NCI-H1417 (cell line): ENCODE measurements around the gene WDR70.
"Not testable (repeated sequence)": the region's sequence is repeated elsewhere in the genome, so short reads cannot be mapped to it uniquely, and the experiment has no call there.

ENCODE experiments used
- DNase-seq, 3 experiments: peaks; one replicate each; lab custom pipeline; 2025; lab: John Stamatoyannopoulos, UW

Gene WDR70

DNA sequence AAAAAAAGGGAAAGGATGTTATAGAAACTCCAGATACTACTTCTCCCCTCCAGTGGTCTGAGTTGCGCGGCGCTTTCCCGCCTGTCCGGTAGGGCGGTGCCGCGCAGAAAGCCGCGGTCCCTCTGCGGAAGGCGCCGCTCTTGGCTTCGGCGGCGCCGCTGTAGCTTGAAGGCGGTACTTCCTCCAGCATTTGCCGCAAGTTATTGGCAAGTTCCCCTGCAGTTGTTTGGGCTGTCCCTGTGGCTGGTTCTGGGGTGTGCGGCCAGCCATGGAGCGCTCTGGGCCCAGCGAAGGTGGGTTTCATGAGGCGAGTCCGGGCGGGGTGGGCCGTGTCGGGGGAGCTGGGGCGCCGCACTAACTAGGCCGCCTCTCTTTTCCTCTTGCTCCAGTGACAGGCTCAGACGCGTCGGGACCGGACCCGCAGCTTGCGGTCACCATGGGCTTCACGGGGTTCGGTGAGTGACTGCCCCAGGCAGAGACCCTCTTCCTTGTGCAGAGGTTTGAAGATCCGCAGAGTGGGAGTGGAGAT lies at the start of gene WDR70:
WDR70 (plus strand) TSS at position 219 of the 529 bp plus-strand sequence; CDS start at position 269, 50 bp downstream.
- DNase-seq, result peak; percentile 82 to 89 (median 88)

DNA sequence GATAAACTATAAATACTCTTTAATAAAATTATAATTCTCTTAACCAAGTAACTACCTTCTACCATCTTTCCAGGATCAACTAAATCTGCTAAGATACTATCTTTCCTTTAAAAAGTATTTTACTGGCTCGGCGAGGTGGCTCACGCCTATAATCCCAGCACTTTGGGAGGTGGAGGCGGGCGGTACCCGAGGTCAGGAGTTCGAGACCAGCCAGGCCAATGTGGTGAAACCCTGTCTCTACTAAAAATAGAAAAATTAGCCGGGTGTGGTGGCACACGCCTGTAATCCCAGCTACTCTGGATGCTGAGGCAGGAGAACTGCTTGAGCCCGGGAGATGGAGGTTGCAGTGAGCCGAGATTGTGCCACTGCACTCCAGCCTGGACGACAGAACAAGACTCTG lies 44.4 kb upstream of the WDR70 start:
- DNase-seq, result not testable (repeated sequence)

DNA sequence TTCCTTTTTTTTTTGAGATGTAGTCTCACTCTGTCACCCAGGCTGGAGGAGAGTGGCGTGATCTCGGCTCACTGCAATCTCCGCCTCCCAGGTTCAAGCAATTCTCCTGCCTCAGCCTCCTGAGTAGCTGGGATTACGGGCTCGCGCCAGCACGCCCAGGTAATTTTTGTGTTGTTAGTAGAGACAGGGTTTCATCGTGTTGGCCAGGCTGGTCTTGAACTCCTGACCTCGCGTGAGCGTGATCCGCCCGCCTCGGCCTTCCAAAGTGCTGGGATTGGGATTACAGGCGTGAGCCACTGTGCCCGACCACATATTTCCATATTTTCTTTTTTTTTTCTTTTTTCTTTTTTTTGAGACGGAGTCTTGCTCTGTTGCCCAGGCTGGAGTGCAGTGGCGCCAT lies 36.4 kb upstream of the WDR70 start:
- DNase-seq, result not testable (repeated sequence)

DNA sequence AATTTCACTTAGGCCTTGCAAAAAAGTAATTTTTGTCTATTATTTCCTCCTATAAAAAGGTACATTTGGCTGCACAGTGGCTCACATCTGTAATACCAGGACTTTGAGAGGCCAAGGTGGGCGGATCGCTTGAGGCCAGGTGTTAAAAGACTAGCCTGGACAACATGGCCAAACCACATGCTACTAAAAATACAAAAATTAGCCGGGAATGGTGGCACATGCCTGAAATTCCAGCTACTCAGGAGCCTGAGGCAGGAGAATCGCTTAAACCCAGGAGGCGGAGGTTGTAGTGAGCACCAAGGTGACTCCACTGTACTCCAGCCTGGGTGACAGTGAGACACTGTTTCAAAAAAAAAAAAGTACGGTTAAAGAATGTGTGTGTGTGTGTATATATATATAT lies 24.0 kb upstream of the WDR70 start:
- no peak for DNase-seq

DNA sequence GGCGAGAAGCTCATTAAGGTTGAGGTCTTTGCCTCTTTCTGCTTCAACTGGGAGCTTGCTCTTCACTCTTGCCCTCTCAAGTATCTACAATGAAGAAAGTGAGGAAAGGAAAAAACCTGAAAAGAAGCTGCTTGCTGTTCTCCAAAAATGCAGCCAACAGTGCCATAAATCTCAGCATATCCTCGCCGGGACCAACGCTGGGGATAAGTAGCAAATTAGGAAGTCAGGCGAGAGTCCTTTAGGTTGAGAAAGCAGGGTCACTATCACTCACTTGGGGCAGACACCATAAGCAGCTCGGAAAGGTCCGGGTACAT lies 8.6 kb upstream of the WDR70 start:
- DNase-seq, result peak in 2 of 3 experiments; percentile 23 to 71

DNA sequence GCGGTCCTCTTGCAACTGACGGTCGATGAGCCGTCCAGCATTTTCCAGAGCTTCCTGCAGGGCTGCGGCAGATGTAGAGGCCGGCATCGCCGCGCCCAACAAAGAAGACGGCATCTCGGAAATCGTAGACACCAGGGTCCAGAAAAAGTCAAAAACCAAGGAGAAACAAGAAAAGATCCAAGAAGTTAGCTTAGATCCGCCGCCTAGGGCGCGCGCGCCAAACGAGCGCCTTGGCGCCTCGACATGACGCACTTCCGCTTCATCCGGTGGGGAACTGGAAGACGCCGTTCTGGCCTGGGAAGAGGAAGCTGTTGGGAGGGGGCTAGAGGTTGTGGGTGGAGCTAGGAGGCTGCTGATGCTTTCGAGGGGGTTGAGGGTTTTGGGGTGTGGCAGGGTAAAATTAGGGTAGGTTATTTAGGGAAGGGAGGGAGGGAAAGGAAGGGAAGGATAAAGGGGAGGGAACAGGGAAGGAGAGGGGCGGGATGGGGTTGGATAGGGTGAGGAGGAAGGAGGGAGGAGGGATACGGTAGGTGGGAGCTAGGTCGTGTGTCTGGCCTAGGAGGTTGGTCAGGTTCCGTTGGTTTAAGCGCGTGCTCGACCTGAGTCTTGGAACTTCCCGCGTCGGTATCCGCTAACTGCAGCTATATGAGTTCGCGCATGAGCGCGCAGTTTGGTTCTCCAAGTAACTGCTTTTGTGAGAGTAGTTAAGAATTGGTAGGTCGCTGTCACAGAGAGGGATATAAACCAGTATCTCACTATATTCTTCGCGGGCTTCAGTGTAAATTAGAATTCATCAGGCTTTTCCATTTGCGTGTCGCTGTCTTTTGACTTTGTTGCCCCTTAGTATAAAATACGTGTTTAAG lies 8.0 kb upstream of the WDR70 start, which contains the start of gene NUP155:
NUP155 (minus strand) TSS at position 243 of the 863 bp plus-strand sequence; CDS start at position 114, 129 bp downstream.
- DNase-seq, result peak; percentile 91 to 98 (median 94)

DNA sequence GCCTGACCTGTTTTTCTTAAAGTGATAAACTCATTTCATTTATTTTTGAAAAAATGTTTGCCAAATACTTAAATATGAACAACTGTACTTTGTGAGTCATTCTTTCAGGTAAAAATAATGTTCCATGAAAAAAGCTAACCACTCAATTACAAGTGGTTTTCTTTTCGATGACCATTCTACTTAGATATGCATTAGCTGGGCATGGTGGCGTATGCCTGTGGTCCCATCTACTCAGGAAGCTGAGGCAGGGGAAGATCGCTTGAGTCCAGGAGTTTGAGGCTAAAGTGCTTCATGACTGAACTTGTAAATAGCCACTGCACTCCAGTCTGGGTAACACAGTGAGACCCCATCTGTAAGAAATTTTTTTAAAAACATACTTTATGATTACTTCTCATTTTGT lies 4.0 kb upstream of the WDR70 start:
- DNase-seq, result no peak

DNA sequence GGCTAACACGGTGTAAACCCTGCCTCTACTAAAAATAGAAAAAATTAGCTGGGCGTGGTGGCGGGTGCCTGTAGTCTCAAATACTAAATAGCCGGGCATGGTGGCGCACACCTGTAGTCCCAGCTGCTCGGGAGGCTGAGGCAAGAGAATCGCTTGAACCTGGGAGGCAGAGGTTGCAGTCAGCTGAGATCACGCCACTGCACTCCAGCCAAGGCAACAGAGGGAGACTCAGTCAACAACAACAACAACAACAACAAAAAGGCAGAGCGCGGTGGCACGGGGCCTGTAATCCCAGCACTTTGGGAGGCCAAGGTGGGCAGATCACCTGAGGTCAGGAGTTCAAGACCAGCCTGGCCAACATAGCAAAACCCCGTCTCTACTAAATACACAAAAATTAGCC lies 1.1 kb upstream of the WDR70 start:
- DNase-seq, result not testable (repeated sequence)

DNA sequence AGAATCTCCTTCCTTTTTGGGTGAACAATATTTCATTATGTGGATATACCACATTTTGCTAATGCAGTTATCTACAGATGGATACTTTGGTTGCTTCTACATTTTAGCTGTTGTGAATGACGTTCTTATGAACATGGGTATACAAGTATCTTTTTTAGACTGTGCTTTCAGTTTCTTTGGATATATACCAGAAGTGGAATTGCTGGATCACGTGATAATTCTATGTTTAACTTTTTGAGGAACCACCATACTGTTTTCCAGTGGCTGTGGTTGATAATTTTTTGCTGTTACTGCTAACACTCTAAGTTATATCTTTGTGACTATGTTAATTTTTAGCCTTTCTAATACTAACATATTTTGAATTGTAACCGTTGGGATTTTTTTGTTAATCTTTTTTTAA lies 12.5 kb downstream of the WDR70 start:
- DNase-seq, result no peak

DNA sequence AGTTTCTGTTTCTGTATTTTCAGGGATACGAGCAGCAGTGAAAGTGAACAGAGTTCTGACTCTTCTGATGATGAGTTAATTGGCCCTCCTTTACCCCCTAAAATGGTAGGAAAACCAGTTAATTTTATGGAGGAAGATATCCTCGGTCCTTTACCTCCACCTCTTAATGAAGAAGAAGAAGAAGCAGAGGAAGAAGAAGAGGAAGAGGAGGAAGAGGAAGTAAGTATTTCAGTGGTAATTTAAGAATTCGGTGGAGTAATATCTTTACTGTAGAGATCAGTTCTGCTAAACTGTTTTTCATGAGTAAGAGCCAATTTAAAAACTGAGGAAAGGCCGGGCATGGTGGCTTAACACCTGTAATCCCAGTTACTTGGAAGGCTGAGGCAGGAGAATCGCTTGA lies 17.2 kb downstream of the WDR70 start:
- DNase-seq, result no peak

DNA sequence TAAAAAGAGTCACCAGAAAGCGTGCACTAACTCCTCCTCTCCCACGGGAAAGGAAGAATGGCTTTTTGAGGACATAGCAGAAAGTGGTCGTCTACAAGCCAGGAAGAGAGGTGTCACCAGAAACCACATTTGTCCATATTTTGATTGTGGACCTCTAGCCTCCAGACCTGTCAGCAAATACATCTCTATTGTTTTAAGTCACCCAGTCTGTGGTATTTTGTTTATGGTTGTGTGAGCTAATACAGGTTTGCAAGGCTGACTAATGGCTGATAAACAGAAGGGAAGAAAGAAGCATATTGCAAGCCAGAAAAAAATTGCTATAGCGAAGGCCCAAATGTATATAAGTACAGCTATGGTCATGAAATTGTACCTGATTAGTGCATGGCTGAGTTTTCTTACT lies 21.4 kb downstream of the WDR70 start:
- no peak for DNase-seq

DNA sequence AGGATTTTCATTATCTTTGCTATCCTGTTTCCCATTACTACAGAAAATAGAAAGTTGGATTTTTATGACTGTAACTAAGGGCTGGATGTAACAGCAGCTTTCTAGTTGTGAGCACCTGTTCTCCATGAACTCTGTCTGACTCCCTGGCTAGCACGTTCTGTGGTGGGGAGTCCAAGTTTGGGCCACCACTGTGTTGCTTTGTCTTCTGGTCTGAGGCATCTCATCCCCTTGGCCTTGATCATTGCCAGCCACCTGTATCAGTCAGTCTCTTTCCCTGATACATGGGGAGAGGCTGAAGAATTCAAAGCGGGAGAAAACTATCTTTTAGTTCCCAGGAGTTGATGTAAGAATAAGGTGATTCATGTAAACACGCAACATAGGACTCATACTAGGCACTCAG lies 33.4 kb downstream of the WDR70 start:
- no peak for DNase-seq

DNA sequence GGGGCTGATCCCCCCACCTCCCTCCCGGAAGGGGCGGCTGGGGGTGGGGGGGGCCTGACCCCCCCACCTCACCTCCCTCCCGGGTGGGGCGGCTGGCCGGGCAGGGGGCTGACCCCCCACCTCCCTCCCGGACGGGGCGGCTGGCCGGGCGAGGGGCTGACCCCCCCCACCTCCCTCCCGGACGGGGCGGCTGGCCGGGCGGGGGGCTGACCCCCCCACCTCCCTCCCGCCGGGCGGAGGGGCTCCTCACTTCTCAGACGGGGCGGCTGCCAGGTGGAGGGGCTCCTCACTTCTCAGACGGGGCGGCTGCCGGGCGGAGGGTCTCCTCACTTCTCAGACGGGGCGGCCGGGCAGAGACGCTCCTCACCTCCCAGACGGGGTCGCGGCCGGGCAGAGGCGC lies 36.3 kb downstream of the WDR70 start:
- not testable (repeated sequence) for DNase-seq

DNA sequence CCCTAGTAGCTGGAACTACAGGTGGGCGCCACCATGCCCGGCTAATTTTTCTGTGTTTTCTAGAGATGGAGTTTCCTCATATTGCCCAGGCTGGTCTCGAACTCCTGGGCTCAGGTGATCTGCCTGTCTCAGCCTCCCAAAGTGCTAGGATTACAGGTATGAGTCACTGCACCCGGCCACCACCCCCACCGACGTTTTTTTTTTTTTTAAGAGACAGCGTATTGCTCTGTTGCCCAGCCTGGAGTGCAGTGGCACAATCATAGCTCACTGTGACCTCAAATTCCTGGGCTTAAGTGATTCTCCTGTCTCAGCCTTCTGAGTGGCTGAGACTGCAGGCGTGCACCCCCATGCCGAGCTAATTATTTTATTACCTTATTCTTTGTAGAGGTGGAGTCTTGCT lies 38.2 kb downstream of the WDR70 start:
- no peak for DNase-seq

DNA sequence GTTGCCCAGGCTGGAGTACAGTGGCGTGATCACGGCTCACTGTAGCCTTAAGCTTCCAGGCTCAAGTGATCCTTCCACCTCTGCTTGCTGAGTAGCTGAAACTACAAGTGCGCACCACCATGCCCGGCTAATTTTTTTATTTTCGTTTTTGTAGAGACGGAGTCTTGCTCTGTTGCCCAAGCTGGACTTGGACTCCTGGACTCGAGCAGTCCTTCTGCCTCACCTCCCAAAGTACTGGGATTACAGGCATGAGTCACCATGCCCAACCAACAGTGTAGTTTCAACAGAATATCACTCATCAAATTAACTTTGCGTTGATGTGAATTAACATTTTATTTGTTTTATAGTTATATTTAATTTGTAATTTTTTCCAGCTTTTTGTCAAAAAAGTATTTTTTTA lies 45.3 kb downstream of the WDR70 start:
- no peak for DNase-seq

DNA sequence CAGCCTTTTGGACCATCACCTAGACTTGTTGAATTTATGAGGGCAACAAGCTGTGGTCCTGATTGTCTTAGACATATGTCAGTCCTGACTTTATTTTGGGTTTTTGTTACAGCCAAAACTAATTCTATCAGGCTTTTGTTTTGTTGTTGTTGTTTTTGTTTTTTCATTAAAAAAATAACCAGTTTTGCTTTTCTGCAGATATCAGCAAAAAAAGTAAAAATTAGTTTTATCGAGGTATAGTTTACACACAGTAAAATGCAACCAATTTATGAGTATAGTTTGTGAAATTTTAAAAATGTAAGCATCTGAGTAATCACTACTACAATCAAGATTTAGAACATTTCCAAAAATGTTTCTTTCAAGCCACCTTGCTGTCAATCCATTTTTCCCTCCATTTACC lies 48.9 kb downstream of the WDR70 start:
- no peak for DNase-seq

DNA sequence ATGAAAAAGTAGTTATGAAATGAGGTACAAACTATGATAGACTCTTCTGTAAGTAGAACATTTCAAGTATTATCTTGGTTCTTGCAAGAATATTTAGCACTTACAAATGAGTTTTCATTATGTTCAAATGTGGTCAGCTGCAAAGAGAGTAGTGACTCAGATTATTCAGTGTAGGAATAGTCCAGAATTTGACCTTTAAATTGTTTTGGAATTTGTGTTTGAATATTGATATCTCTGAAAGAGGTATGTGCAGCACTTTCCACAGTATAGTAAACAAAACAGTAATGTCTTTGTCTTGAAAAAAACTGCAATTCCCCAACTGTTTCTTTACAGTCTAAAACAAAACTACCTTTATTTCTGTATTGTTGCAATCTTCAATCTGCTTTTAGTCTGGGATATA lies 56.1 kb downstream of the WDR70 start:
- no peak for DNase-seq

DNA sequence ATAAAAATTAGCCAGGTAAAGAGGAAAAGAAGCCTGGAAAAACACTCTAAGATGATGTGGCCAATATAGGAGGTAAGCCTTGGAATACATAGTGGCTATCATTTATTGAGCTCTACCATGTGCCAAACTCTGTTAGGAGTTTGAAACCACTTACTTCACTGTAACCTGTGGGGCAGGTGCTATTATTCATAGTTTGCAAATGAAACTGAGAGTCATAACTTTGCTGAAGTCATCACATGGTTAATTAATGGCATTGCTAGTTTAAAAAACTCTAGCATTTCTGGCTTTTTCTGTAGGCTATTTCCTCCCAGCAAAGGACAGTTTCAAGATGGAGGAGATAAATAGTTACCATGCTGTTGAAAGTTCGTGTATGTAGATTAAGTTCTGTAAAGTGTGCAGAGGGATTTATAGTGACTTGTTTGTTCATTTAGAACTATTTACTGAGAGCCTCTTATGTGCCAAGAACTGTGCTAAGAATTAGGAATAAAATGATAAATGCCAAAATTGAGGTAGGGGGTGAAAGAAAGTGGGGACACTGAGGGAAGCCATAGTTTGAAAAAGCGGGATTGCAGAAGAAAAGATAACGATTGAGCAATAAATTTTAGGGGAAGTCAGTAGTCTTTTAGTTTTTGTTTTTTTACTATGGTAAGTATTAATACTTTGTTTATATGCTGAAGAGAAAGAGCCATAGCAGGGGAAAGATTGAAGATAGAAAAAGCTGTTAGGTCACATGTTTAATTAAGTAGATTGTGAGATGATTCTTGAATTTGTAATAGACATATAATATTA lies 57.2 kb downstream of the WDR70 start:
- no peak for DNase-seq

DNA sequence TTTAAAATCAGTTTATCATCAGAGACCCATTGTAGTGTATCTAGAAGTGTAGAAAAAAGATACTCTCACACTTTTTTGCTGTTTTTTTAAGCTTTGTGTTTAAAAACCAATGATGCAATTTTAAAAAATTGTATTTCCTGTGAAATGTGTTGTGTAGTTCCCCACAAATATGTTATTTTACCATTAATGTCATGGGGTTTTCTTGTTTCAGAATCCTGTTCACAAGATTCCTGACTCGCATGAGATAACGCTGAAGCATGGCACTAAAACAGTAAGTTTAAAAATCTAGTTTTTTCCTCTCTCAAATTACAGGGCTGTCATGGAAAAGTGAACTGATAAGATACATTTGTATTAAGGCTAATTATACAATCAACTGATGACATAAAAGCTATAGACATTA lies 58.6 kb downstream of the WDR70 start:
- DNase-seq, result no peak

DNA sequence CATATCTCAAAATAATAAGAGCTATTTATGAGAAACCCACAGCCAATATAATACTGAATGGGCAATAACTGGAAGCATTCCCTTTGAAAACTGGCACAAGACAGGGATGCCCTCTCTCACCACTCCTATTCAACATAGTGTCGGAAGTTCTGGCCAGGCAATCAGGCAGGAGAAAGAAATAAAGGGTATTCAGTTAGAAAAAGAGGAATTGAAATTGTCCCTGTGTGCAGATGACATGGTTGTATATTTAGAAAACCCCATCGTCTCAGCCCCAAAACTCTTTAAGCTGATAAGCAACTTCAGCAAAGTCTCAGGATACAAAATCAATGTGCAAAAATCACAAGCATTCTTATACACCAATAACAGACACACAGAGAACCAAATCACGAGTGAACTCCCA lies 66.7 kb downstream of the WDR70 start:
- not testable (repeated sequence) for DNase-seq

DNA sequence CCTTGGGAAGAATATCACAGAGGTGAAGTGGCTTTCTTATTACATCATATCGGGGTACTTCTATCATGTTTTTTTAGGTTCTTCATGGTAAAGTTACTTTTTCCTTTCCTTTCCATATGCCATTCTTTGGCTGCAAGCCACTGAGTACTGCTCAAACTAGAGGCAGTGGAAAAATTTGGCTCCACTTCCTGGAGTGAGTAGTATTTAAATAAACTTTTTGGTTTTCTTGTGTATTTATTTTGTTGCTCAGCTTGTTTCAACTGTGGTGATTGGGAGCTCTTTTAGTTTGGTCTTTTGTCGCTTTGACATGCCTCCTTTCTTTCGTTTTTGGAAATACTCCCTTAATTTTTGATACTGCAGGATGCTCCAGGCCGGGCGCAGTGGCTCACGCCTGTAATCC lies 69.8 kb downstream of the WDR70 start:
- no peak for DNase-seq

DNA sequence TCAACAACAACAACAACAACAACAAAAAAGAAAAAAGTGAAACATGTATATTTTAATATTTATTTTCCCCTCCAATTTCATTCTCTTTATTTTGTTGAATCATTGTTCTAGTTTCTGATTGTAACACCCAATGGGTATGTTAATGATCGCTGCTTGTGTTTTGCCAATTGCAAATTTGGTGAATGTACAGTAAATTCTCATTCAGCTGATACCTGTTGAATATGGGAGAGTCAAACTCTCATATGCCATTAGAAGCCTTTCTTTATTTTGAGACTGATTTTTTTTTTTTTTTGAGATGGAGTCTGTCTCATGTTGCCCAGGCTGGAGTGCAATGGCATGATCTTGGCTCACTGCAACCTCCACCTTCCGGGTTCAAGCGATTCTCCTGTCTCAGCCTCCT lies 72.9 kb downstream of the WDR70 start:
- DNase-seq, result not testable (repeated sequence)

DNA sequence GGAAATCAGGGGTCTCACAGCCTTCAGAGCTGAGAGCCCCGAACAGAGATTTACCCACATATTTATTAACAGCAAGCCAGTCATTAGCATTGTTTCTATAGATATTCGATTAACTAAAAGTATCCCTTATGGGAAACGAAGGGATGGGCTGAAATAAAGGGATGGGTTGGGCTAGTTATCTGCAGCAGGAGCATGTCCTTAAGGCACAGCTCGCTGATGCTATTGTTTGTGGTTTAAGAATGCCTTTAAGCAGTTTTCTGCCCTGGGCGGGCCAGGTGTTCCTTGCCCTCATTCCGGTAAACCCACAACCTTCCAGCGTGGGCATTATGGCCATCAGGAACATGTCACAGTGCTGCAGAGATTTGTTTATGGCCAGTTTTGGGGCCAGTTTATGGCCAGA lies 74.1 kb downstream of the WDR70 start:
- not testable (repeated sequence) for DNase-seq
